ENCODE measurements around the gene DNASE1L3.

The DNASE1L3 gene

GRCh38 chr3:58179235-58180098, 31.3 kb downstream of the DNASE1L3 start:
- DNase-seq (ENCODE audit: low spot score): no peak

- DNase-seq (ENCODE audit: low spot score): no peak
Measured at GRCh38 chr3:58178528-58179234, 32.1 kb downstream of the DNASE1L3 start.

DNA sequence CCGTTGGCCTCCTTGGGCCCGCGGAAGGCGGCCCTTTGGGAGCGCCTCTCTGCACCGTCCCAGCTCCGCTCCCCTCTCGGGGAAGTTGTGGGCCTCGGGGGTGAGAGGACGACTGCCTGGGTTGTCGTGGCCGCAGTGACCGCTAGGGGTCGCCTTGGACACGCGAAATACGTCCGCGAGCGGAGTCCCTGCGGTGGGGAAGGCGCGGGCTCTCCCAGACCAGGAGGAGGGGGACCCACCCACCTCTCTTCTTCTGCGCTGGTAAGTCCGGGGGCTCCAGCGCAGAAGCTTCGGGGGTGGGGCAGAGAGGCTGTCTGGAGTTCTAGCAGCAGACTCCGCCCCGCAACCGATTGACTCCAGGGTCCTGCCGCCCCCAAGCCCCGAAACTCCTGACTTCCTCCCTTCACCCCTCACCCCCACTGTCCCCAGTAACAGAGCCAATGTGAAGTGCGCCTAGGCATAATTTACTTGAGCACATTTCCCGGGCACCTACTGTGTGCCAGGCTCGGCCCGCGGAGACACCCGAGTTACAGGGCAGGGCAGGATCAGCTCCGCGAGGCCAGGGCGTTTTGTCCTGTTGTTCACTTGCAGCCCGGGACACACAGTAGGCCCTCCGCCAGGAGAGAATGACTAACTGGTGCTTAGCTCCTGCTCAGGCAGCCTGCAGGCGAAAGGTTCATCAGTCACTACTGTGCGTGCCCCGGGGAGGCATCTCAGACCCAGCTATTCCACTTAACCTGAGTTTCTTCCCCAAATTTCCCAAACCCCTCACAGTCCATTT, 32.8 kb downstream of the DNASE1L3 start:
- peak; percentile 94 for DNase-seq (ENCODE audit: low spot score)

- DNase-seq (ENCODE audit: low spot score): no peak
Measured at GRCh38 chr3:58176827-58177489, 33.8 kb downstream of the DNASE1L3 start.

GRCh38 chr3:58176185-58176530, 34.6 kb downstream of the DNASE1L3 start:
- DNase-seq (ENCODE audit: low spot score): no peak

GRCh38 chr3:58175437-58176184, 35.2 kb downstream of the DNASE1L3 start:
- DNase-seq (ENCODE audit: low spot score): peak; percentile 47

DNA sequence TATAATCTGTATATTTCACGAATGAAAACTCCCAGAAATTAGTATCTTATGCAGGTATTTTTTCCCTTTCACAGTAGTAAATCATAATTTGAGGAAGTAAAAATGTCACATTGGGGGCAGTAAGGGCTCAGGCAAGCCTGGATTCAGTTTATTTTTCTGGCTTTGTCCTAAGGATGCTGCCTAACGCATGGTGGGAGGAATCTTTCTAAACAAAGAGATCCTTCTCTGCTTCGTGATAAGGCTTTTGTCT, 35.7 kb downstream of the DNASE1L3 start:
- no peak for DNase-seq (ENCODE audit: low spot score)

DNA sequence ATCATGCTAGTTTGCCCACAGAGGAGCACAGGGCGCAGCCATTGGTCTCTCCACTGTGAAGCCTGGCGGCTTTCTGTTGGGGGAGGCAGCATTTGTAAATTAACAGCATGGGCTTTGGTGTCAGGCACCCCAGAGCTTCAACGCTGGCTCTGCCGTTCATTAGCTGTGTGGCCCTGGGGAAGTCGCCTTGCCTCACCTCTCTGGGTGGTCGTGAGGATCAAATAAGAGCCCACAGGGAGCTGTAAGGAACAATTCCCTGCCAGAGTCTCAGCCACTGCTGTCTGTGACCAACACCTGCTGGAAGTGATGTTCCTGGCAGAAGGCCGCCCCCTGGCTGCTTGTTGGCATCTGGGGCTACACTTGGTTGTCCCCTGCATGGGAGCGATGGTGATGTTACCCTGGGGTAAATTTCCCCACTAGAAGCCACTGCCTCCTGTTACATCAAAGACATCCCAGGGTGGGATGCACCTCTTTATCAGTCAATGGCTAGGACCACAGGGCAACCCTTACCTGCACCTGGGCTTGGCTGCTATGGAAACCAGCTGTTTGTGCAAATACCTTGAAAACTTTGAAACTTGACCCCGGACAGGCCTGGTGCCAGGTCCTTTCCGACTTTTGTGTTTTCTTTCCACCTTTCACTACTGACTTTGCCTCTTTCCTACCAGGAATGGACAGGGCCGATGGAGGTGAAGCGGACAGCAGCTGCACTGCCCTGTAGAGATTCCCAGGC, 36.9 kb downstream of the DNASE1L3 start:
- no peak for DNase-seq (ENCODE audit: low spot score)

- DNase-seq (ENCODE audit: low spot score): no peak
Measured at GRCh38 chr3:58173029-58173668, 37.6 kb downstream of the DNASE1L3 start.

GRCh38 chr3:58171126-58171525, 39.6 kb downstream of the DNASE1L3 start:
- DNase-seq (ENCODE audit: low spot score): no peak

- DNase-seq (ENCODE audit: low spot score): no peak
Measured at GRCh38 chr3:58170376-58170775, 40.4 kb downstream of the DNASE1L3 start.

- DNase-seq (ENCODE audit: low spot score): no peak
Measured at GRCh38 chr3:58169371-58169770, 41.4 kb downstream of the DNASE1L3 start.

DNA sequence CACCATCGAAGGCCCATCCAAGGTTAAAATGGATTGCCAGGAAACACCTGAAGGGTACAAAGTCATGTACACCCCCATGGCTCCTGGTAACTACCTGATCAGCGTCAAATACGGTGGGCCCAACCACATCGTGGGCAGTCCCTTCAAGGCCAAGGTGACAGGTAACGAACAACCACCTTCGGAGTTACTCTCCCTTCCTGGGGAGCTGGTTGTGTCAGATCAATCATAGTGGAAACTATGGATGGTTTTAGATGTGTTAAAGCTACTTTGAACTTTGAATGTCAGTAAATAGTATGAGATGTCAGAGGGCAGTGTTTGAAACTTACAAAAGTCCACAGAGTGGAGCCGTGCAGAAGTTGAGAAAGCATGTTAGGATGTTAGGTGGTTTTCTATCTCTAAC, 42.3 kb downstream of the DNASE1L3 start:
- DNase-seq (ENCODE audit: low spot score): no peak

DNA sequence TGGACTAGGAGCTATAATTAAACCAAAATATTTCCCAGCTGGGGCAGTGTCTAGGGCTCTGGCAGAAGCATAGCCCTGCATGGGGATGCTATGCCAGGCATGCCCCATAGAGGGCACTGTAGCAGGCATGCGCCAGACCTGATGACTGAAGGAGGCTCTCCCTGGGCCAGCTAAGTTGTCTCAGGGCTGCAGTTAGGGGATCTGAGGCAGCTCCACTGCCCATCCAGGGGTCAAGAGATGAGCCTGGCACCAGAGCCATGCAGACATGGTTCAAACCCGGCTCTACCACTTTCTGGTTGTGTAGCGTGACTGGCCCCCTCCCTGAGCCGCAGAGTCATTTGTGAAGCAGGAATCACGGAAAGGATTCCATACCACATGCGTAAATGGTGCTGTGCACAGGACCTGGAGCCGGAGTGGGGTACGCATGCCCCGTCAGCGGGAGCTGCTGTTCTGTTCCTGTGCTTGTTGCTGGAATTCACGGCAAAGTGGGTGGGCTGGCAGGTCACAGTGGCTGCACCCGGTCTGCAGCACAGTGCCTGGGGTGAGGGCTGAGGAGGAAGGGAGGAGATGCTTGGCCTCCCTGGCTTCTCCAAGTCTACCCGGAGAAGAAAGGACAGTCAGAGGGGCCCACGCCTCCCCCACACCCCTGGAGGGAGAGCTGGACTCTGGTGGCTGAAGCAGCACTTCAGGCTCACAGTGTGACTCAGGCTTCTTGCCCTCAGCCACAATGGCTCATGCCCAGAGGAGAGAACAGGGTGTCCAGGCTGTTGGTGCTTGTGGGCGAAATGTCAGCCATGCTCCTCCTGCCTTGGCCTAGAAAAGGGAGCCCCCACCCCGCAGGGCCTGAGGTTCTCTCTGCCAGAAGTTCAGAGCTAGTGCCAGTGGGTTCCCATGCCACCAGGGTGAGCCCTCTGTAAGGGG, 43.1 kb downstream of the DNASE1L3 start:
- DNase-seq (ENCODE audit: low spot score): peak; percentile 91

DNA sequence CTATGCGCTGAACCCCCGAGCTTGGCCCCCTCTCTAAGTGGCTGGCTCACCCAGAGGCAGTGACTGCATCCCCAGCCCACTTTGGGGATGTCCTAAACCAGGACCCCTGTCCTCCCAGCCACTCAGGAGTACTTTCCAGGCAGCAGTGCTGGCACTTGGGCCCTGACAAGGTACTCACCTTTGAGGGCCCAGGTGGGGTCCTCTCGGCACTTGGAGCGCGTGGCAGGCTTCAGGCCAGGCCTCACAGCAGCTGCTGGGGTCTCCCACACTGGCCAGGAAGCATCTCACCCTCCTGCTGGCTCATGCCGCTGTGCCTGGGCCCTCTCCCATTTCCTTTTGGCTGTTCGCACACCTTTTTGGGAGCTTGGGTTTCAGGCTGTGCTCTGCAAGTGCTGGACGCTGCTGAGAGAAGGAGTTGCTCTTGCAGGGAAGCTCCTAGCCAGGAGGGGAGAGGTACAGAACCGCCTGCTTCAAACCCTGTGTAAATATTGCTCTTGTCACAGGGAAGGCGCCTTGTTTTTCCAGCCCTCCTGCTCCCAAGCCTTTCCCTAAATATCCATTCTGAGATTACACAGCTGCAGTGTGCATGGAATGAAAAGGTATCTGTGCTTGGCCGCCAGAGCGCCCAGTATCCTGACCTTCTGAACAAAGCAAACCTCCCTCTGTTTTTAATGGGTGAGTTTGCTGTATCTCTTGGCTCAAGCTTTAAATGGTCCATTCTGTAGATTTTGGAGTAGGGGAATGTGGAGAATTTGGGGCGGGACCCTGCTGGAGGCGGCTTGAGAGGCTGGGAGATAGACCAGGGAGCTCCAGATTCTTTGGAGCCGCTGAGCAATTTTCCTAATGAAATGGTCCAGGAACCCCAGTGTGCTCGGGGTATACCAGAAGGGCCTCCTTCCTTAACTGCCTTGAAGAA, 45.6 kb downstream of the DNASE1L3 start:
- DNase-seq (ENCODE audit: low spot score): no peak

- DNase-seq (ENCODE audit: low spot score): no peak
Measured at GRCh38 chr3:58164199-58164879, 46.4 kb downstream of the DNASE1L3 start.

DNA sequence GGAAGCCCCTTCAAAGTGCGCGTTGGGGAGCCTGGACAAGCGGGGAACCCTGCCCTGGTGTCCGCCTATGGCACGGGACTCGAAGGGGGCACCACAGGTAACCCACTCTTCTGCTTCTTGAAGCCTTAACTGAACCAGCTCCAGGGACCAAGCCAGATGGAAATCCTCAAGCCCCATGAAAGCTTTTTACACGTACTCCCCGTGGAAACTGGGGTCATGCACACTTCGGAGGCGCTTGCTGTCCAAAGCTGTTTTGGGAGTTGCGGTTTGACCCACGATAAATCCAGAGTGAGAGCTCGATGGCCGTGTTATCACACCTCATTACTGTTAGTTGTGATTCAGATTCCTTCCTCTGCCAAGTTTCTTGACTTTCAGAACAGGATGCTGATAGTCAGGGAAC, 47.5 kb downstream of the DNASE1L3 start:
- no peak for DNase-seq (ENCODE audit: low spot score)

Data from GM03348 (cell line).